Measurements from ENCODE around the gene MASTL.

- TF ChIP-seq CTCF (IDR thresholded peaks at IDR 0.05; ENCODE audit: insufficient read depth, low read depth, low read length) (no peak), EZH2 (IDR thresholded peaks at IDR 0.05; ENCODE audit: insufficient read depth, low read length) (no peak)
Observed at GRCh38 chr10:27157150-27157549, 2.0 kb downstream of the MASTL start.
